HL-60 (cell line): Measurements from ENCODE around the gene PTPN23.

Experiments
- DNase-seq, 2 experiments: peaks; one replicate each; pipeline ENCODE4 v3.0.0-alpha.2; 2010 to 2020; ENCODE audit warnings: low read depth in 1 of 2, low spot score in 1 of 2
- H3K27ac ChIP-seq: fragments of 250-450 bp; sonication (Bioruptor Pico); replicated peaks from 2 replicates; pipeline ENCODE4 v1.5.1; 2020; ENCODE audit warnings: mild to moderate bottlenecking, moderate library complexity
- H3K27me3 ChIP-seq: fragments of 250-450 bp; sonication (Bioruptor Pico); 2 replicates; pipeline ENCODE4 v1.5.1; 2021; ENCODE audit warnings: mild to moderate bottlenecking, moderate library complexity; ENCODE audit not compliant: insufficient read depth, poor library complexity, severe bottlenecking
- H3K4me3 ChIP-seq: replicated peaks from 2 replicates; pipeline ENCODE4 v1.5.1; 2011; ENCODE audit warnings: mild to moderate bottlenecking, control low read depth, low read length; ENCODE audit not compliant: insufficient read depth
- GABPA ChIP-seq: IDR thresholded peaks from 2 replicates; pipeline ENCODE4 v1.6.1; 2012; ENCODE audit warnings: low read depth
- POLR2AphosphoS5 ChIP-seq: IDR thresholded peaks from 2 replicates; pipeline ENCODE4 v1.6.1; 2012; ENCODE audit warnings: low read depth
- SPI1 ChIP-seq: IDR thresholded peaks from 2 replicates; pipeline ENCODE4 v1.6.1; 2012; ENCODE audit warnings: low read depth, mild to moderate bottlenecking, borderline replicate concordance
- long read RNA-seq: library from polyadenylated mRNA; unstranded; transcript quantifications from one replicate; pipeline ENCODE4 v2.0.0, GENCODE V29; 2020
- TF ChIP-seq, protein P1 (sequence below): IDR thresholded peaks from one replicate; pipeline ENCODE4 v1.5.1; 2011; ENCODE audit warnings: low read length, control low read depth, inconsistent platforms; ENCODE audit not compliant: insufficient read depth
- TF ChIP-seq, protein P2 (sequence below): IDR thresholded peaks from 2 replicates; pipeline ENCODE4 v1.6.1; 2012; ENCODE audit warnings: low read depth; ENCODE audit not compliant: insufficient replicate concordance

PTPN23 gene, protein sequence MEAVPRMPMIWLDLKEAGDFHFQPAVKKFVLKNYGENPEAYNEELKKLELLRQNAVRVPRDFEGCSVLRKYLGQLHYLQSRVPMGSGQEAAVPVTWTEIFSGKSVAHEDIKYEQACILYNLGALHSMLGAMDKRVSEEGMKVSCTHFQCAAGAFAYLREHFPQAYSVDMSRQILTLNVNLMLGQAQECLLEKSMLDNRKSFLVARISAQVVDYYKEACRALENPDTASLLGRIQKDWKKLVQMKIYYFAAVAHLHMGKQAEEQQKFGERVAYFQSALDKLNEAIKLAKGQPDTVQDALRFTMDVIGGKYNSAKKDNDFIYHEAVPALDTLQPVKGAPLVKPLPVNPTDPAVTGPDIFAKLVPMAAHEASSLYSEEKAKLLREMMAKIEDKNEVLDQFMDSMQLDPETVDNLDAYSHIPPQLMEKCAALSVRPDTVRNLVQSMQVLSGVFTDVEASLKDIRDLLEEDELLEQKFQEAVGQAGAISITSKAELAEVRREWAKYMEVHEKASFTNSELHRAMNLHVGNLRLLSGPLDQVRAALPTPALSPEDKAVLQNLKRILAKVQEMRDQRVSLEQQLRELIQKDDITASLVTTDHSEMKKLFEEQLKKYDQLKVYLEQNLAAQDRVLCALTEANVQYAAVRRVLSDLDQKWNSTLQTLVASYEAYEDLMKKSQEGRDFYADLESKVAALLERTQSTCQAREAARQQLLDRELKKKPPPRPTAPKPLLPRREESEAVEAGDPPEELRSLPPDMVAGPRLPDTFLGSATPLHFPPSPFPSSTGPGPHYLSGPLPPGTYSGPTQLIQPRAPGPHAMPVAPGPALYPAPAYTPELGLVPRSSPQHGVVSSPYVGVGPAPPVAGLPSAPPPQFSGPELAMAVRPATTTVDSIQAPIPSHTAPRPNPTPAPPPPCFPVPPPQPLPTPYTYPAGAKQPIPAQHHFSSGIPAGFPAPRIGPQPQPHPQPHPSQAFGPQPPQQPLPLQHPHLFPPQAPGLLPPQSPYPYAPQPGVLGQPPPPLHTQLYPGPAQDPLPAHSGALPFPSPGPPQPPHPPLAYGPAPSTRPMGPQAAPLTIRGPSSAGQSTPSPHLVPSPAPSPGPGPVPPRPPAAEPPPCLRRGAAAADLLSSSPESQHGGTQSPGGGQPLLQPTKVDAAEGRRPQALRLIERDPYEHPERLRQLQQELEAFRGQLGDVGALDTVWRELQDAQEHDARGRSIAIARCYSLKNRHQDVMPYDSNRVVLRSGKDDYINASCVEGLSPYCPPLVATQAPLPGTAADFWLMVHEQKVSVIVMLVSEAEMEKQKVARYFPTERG (N-terminal part only)
- long read RNA-seq, partial matches to known transcripts = 2 of 2 reads
- long read RNA-seq, other reads (novel, unspliced or antisense) = 0 of 2 reads

DNA sequence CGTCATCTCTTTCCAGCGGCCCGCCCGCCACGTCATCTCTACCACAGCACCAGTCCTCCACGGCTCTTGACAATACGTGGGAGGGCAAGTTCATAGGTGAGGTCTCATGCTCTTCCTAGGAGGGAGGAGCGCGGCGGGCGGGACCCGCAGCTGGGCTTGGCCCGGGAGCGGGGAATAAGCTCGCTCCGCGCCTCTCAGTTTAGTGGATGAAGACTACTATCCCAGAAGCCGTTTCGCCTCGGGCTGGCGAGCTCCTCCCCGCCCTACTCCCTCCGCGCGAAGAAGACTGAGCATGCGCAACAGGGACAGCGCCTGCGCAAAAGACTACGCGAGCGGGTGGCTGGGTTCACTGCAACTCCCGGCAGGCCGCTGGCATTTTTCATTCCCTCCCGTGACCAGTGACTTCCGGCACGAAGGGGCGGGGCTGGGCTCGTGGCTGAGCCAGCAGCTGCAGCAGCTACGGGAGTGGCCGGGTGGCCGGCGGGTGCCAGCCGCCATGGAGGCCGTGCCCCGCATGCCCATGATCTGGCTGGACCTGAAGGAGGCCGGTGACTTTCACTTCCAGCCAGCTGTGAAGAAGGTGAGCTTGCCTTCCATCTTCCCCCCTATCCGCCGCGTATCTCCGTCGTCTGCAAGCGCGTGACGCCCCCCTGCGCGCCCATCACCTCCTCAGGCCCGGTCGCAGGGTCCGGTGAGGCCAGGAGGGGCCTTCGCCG is at the start of gene PTPN23:
TSS of gene PTPN23 (plus strand) at position 421 of the 716 bp plus-strand sequence. CDS start at position 497, 76 bp downstream.
- Histone ChIP-seq H3K27me3 (no peaks in the 10 kb centered on the region), H3K4me3 (peak within 1 kb of the TSS; percentile 87), H3K27ac (peak within 1 kb of the TSS; percentile 74)
- DNase-seq = peak; percentile 96 to 99
- TF ChIP-seq GABPA (peak; percentile 70; the same call in 1 of the 2 replicates), SPI1 (no peak), POLR2AphosphoS5 (peak; percentile 76)
- TF ChIP-seq, protein P1, sequence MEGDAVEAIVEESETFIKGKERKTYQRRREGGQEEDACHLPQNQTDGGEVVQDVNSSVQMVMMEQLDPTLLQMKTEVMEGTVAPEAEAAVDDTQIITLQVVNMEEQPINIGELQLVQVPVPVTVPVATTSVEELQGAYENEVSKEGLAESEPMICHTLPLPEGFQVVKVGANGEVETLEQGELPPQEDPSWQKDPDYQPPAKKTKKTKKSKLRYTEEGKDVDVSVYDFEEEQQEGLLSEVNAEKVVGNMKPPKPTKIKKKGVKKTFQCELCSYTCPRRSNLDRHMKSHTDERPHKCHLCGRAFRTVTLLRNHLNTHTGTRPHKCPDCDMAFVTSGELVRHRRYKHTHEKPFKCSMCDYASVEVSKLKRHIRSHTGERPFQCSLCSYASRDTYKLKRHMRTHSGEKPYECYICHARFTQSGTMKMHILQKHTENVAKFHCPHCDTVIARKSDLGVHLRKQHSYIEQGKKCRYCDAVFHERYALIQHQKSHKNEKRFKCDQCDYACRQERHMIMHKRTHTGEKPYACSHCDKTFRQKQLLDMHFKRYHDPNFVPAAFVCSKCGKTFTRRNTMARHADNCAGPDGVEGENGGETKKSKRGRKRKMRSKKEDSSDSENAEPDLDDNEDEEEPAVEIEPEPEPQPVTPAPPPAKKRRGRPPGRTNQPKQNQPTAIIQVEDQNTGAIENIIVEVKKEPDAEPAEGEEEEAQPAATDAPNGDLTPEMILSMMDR = no peak
- TF ChIP-seq, protein P2, sequence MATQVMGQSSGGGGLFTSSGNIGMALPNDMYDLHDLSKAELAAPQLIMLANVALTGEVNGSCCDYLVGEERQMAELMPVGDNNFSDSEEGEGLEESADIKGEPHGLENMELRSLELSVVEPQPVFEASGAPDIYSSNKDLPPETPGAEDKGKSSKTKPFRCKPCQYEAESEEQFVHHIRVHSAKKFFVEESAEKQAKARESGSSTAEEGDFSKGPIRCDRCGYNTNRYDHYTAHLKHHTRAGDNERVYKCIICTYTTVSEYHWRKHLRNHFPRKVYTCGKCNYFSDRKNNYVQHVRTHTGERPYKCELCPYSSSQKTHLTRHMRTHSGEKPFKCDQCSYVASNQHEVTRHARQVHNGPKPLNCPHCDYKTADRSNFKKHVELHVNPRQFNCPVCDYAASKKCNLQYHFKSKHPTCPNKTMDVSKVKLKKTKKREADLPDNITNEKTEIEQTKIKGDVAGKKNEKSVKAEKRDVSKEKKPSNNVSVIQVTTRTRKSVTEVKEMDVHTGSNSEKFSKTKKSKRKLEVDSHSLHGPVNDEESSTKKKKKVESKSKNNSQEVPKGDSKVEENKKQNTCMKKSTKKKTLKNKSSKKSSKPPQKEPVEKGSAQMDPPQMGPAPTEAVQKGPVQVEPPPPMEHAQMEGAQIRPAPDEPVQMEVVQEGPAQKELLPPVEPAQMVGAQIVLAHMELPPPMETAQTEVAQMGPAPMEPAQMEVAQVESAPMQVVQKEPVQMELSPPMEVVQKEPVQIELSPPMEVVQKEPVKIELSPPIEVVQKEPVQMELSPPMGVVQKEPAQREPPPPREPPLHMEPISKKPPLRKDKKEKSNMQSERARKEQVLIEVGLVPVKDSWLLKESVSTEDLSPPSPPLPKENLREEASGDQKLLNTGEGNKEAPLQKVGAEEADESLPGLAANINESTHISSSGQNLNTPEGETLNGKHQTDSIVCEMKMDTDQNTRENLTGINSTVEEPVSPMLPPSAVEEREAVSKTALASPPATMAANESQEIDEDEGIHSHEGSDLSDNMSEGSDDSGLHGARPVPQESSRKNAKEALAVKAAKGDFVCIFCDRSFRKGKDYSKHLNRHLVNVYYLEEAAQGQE = peak; percentile 43

- H3K4me3 ChIP-seq = no peak overlapping the region
- no peak overlapping the region for H3K27ac ChIP-seq
- DNase-seq = no peak
- H3K27me3 ChIP-seq = no peaks in the 10 kb centered on the region
- TF ChIP-seq SPI1 (no peak), GABPA (no peak), POLR2AphosphoS5 (no peak)
- TF ChIP-seq, protein P2 = no peak
- TF ChIP-seq, protein P1 = no peak
These were observed 46.9 kb upstream of the PTPN23 start for GRCh38 chr3:47333907-47334306.

GRCh38 chr3:47337656-47338055 is 43.2 kb upstream of the PTPN23 start:
- H3K4me3 ChIP-seq = no peak overlapping the region
- no peak overlapping the region for H3K27ac ChIP-seq
- DNase-seq = no peak
- TF ChIP-seq, protein P1 = no peak
- TF ChIP-seq POLR2AphosphoS5 = no peak
- TF ChIP-seq GABPA = no peak
- TF ChIP-seq, protein P2 = no peak
- no peak for TF ChIP-seq SPI1
- no peaks in the 10 kb centered on the region for H3K27me3 ChIP-seq
